Upper lobe of right lung (tissue), 1 donor: Measurements from ENCODE around the gene PPP2R5B. TPM values are rescaled to one million over a fixed set of nuclear protein-coding genes. Genes with fewer than 3 reads are reported as not detected.

Source experiments
- ATAC-seq: fragments of 200-7000 bp; cut with Tn5 transposase; one replicate; pipeline ENCODE4 v1.9.1; 2020; ENCODE audit warnings: mild to moderate bottlenecking, moderate library complexity
- DNase-seq: peaks from one replicate; pipeline ENCODE4 v3.0.0-alpha.2; 2020
- H3K27ac ChIP-seq: fragments of 200-600 bp; one replicate; pipeline ENCODE4 v1.8.0; 2022
- H3K27me3 ChIP-seq: fragments of 200-600 bp; one replicate; pipeline ENCODE4 v1.8.0; 2022; ENCODE audit warnings: mild to moderate bottlenecking
- H3K36me3 ChIP-seq: fragments of 200-600 bp; one replicate; pipeline ENCODE4 v1.8.0; 2022
- H3K4me1 ChIP-seq: fragments of 200-600 bp; one replicate; pipeline ENCODE4 v1.8.0; 2022
- H3K4me3 ChIP-seq: fragments of 200-600 bp; one replicate; pipeline ENCODE4 v1.8.0; 2022; ENCODE audit warnings: mild to moderate bottlenecking
- H3K9me3 ChIP-seq: fragments of 200-600 bp; one replicate; pipeline ENCODE4 v1.8.0; 2022
- CTCF ChIP-seq: fragments of 200-600 bp; IDR thresholded peaks from one replicate; pipeline ENCODE4 v1.8.0; 2022; ENCODE audit warnings: antibody characterized with exemption
- intact Hi-C: fragments of 100-400 bp; cut with DNase I; formaldehyde crosslinking; loops from one replicate; pipeline ENCODE4 v1.11.0; 2022
- total RNA-seq: library from RNA; stranded (reverse); fragmentation: NEBNext Ultra II Directional; extraction: Animal tissue kit (Norgen Biotek cat#: 25700); gene quantifications from one replicate; pipeline ENCODE4 v1.2.1, GENCODE V29; 2021
- donor health status: DM: no; HTN: yes; CAD: no; lungs with severe emphysema.

The PPP2R5B gene
- total RNA-seq, 1 donor from 2014 or later = 29.4 TPM

DNA sequence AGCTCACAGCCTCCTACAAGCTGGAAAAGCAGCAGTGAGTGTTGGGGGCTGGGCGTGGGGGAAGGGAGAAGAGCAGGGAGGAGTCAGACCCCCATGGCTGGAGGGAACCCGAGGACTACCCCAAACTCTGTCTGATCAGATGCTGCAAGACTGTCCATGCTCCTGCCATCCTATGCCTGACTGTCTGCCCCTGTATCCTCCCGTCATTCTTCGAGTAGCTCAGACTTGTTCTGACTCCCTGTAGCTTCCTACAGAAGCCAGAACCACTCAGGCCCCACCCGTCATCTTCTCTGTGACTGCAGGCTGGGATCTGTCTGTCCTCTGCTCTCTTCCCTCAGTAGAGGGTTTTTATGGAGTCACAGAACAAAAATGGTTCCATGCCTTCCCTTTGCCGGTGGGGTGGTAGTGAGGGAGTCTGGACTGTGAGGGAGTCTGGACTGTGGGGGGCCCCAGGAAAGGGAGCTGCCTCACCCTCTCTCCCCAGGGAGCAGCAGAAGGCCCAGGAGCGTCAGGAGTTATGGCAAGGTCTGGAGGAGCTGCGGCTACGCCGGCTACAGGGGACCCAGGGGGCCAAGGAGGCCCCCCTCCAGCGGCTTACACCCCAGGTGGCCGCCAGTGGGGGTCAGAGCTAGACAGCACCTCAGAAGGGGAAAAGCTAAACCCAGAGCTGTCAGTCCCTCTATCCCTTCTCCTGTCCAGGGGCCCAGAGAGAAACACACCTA, 8.9 kb downstream of the PPP2R5B start:
- peak; percentile 36 for DNase-seq
- TF ChIP-seq CTCF = no peak
- Histone ChIP-seq H3K27me3 (no peaks in the 10 kb centered on the region), H3K27ac (no peak overlapping the region), H3K4me3 (no peak overlapping the region), H3K36me3 (peaks cover 52% of the 10 kb centered on the region), H3K9me3 (no peaks in the 10 kb centered on the region), H3K4me1 (no peaks in the 10 kb centered on the region)
- intact Hi-C loops = no loop called here
- no peak for ATAC-seq

- DNase-seq (peak; percentile 41), ATAC-seq (no peak)
- Histone ChIP-seq H3K4me1 (no peaks in the 10 kb centered on the region), H3K36me3 (peaks cover 45% of the 10 kb centered on the region), H3K9me3 (no peaks in the 10 kb centered on the region), H3K4me3 (no peak overlapping the region), H3K27me3 (no peaks in the 10 kb centered on the region), H3K27ac (no peak overlapping the region)
- TF ChIP-seq CTCF = no peak
- intact Hi-C loops = no loop called here
These were observed 9.6 kb downstream of the PPP2R5B start for GRCh38 chr11:64933935-64934681.

- Histone ChIP-seq H3K36me3 (peaks cover 39% of the 10 kb centered on the region), H3K9me3 (no peaks in the 10 kb centered on the region), H3K4me3 (no peak overlapping the region), H3K27me3 (no peaks in the 10 kb centered on the region), H3K27ac (no peak overlapping the region), H3K4me1 (no peaks in the 10 kb centered on the region)
- no peak for ATAC-seq
- intact Hi-C loops = no loop called here
- DNase-seq = peak; percentile 51
- no peak for TF ChIP-seq CTCF
These were observed 10.3 kb downstream of the PPP2R5B start for GRCh38 chr11:64934682-64935358.

DNA sequence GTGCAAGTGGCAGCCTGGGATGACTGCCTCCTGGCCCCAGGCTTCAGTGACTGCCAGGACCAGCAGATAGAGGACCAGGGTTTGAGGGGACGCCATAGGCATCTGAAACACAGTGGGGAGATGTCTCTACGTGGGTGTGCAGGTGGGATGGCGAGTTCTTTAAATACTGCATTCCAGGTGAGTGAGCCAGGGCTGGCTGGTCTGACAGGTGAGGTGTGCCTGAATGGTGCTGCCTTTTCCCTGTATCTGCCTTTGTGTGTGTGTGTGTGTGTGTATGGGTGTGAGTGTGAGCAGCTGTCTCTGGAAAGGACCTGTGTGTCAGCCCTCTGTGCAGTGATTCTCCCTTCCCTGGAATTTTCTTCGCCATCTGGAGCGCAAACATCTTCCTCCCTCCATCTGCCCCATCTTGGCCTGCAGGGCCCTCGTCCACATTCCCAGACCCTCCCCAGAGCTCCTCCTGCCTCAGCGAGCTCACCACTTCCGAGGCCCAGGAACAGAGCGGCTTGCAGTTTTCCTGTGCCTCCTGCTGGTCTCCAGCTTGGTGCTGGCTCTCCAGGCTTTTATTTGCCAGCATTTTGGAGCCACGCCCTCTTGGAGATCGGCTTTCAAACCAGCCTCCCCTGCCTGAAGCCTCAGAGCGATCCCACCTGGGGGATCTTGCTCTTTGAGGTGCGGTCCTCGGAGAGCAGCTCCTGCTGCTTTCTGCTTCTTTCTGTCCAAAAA, 11.0 kb downstream of the PPP2R5B start, which contains the start of gene GPHA2:
TSS of gene GPHA2 (minus strand) at position 535 of the 723 bp plus-strand sequence. CDS start at position 102, 433 bp downstream.
- no peaks in the 10 kb centered on the region for H3K9me3 ChIP-seq
- no peak within 1 kb of the TSS for H3K27ac ChIP-seq
- no peak for TF ChIP-seq CTCF
- no peak within 1 kb of the TSS for H3K4me3 ChIP-seq
- intact Hi-C loops = no loop called here
- DNase-seq = peak; percentile 39
- no peaks in the 10 kb centered on the region for H3K27me3 ChIP-seq
- ATAC-seq = no peak
- H3K36me3 ChIP-seq = peaks cover 32% of the 10 kb centered on the region
- no peaks in the 10 kb centered on the region for H3K4me1 ChIP-seq

DNA sequence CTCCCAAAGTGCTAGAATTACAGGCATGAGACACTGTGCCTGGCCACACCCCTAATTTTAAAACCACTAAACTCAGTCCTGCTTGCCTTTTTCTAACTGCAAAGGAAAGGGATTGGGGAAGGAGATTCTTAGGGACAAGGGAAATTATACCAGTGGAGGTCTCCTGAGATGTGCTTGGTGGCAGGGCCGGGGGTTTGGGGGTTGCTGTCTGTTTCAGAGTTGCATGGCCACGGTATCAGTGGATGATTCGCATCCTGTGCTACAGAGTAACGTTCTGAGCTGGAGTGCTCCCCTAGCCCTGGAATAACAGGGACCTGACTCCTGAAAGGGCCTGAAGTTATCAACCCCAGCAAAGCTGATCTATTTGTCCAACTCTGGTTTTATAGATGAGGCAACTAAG, 12.1 kb downstream of the PPP2R5B start:
- intact Hi-C loops = no loop called here
- Histone ChIP-seq H3K36me3 (peaks cover 22% of the 10 kb centered on the region), H3K4me1 (no peaks in the 10 kb centered on the region), H3K27ac (no peak overlapping the region), H3K4me3 (no peak overlapping the region), H3K9me3 (no peaks in the 10 kb centered on the region), H3K27me3 (no peaks in the 10 kb centered on the region)
- ATAC-seq = no peak
- TF ChIP-seq CTCF = no peak
- DNase-seq = no peak
